GM19324 (cell line): ENCODE results near the gene TRMT6.

Experiments
- ATAC-seq: cut with Tn5 transposase; IDR thresholded peaks from one replicate; pipeline ENCODE4 v1.9.1; 2021; ENCODE audit warnings: mild to moderate bottlenecking, moderate library complexity; ENCODE audit not compliant: unreplicated experiment, low FRiP score

Gene TRMT6

GRCh38 chr20:5950271-5951031 is at the start of gene TRMT6, which contains the start of gene MCM8:
Gene TRMT6 (minus strand): TSS chr20:5950533. CDS start chr20:5950405, 128 bp downstream.
Gene MCM8 (plus strand): TSS chr20:5950652. CDS start chr20:5952016, 1,364 bp downstream.
- peak; percentile 99 for ATAC-seq

GRCh38 chr20:5999783-6000182 is 49.5 kb upstream of the TRMT6 start:
- ATAC-seq, result no peak

DNA sequence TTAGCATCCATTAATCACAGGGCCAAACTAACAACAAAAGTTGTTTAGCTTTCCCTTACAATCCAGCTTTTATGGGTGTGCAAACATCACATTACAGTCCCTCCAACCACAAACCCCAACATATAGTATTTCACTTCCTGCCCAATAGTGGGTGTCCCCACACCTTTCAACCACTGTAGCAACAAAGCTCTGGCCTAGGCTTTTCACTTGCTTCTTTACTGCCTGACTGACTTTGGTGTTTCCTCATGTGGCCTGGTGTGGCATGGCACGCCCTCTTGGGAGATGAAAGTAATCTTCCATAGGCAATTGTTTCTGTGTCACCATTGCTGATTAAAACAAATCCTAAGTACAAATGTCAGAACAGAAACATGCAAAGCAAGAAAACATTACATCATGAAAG is 46.4 kb upstream of the TRMT6 start:
- ATAC-seq, result peak; percentile 75

DNA sequence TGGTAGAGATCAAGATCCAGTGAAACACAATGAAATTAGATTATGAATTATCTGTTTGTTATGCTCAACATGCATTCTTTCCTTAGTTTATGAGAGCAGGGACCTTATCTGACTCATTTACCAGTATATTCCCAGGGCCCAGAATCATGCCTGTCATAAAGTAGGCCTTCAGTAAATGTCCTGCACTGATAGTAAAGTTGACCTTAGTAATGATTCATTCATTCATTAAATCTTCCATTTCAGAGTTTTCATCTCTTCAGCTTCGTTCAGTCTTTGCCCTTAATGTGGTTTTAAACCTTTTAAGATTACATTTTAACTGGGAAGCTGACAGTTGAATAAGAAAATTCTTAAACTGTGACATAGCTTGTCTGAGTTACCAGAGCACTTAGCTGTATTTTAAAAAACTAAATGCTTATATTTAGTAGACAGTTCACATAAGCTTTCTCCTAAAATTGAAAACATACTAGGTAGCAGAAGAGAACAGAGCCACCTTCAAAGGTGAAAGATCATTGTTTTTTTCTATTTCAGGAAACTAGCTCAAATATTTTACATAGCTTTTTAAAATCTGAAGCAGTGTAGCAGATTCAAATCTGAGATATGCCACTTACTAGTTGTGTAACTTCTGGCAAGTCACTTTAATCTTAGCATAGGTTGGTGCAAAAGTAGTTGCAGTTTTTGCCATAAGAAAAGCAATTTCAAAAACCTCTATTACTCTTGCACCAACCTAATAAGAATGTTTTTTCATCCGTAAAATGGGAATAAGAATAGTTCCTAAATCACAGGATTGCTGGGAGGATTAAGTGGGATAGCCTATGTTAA is 41.5 kb upstream of the TRMT6 start:
- no peak for ATAC-seq

GRCh38 chr20:5990946-5991345 is 40.6 kb upstream of the TRMT6 start:
- no peak for ATAC-seq

DNA sequence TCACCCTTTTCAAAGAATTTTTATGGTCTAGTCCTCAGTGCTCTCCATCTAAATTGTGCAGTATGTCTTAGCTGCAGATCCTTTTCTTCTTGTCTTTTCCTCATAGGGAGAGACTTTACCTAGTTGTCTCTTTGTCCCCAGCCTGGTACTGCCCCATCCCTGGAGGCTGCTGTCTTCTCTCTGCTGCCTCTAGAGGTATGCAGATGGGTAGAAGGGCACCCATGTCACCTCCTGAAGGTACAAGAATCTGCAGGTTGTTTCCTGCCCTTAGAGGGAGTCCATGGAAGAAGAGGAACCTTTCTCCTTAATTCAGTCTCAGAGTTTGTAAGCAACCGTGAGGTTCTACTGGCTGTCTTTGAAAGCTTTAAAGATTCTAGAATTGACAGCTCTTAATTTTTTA is 39.2 kb upstream of the TRMT6 start:
- ATAC-seq, result no peak

DNA sequence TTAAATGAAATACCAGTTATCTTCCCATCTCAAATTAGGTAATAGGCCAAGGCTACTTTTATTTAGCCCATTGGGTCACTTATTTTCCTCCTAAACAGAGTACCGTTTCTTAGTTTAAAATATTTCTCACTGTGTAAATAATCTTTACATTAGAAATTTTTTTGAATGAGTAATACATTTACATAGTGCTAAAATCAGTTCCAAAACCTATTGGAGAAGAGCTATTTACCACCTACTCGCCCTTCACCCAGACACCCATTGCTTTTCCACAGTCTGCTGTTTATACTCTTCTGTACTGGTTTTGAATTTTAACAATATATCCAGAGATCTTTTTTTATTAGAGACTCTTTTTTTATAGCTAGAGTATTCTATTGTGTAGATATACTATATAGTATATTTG is 37.0 kb upstream of the TRMT6 start:
- ATAC-seq, result no peak

GRCh38 chr20:5980720-5981538 is 30.6 kb upstream of the TRMT6 start:
- no peak for ATAC-seq

DNA sequence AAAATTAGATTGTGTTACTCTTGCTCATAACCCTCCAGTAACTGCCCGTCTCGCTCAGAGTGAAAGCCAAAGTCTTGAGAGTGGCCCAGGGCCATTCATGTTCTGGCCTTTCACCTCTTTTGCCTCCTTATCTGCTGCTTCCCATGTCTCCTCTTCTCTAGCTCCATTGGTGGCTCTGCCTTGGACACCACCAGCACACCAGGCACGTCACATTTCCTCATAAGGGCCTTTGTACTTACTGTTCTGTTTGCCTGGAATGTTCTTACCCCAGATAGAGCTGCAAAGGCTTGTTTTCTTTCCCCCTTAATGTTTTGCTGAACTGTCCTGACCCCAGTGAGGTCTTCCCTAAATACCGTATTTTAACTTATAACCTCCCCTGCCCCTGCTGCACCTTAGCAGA is 29.5 kb upstream of the TRMT6 start:
- ATAC-seq, result no peak

GRCh38 chr20:5977975-5978374 is 27.6 kb upstream of the TRMT6 start:
- no peak for ATAC-seq

DNA sequence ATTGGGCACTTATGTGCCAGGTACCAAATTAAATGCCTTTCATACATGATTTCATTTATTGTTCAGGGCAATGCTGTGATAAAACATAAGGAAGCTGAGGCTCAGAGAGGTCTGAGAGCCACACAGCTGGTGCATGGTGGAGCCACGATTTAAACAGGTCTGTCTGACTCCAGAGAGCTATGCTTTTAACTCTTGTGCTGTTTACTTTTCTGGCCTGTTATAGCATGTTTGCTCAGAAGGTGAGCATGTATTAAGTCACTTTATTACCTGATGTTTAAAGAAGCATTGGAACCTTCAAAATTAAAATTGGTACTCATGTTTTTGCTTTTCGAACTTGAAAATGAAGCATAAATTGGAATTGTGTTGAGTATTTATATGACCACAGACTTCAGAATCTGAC is 26.9 kb upstream of the TRMT6 start:
- no peak for ATAC-seq

DNA sequence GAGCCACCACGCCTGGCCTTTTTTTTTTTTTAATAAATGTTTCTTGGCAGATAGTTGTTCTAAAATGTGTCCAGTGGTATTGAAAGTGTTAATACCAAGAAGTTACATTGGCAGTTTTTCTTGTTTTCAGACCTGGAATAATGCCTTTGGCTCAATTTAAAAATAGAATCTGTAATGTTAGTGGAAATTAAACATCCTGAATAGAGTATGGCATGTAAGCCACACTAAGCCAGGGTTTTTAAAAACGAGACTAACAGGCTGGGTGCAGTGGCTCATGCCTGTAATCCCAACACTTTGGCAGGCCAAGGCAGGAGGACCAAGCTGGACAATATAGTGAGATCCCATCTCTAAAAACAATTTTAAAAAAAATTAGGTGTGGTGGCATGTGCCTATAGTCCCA is 25.4 kb upstream of the TRMT6 start:
- ATAC-seq, result no peak

- no peak for ATAC-seq
Measured at GRCh38 chr20:5974531-5974930, 24.2 kb upstream of the TRMT6 start.

GRCh38 chr20:5973971-5974370 is 23.6 kb upstream of the TRMT6 start:
- ATAC-seq, result no peak

DNA sequence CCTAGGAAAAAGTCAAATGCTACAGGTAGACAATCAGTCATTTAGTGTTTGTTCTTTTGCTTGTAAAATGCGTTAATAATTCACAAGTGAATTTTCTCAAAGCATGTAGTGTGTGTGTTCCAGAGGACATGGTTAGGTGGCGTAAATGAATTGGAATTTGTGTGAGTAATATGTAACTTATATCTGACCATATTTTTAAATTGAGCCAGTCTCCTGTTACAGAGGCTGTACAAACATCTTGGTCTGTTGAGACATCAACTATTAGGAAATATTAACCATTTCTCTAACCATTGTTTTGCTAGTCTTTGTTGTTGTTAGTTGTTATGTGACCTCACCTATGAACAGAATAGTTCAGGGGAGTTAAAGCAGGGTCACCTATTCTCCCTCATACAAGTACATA is 22.8 kb upstream of the TRMT6 start:
- no peak for ATAC-seq

GRCh38 chr20:5971203-5971602 is 20.9 kb upstream of the TRMT6 start:
- ATAC-seq, result no peak

- ATAC-seq, result no peak
Measured at GRCh38 chr20:5970381-5970780, 20.0 kb upstream of the TRMT6 start.

GRCh38 chr20:5969940-5970339 is 19.6 kb upstream of the TRMT6 start:
- ATAC-seq, result no peak

DNA sequence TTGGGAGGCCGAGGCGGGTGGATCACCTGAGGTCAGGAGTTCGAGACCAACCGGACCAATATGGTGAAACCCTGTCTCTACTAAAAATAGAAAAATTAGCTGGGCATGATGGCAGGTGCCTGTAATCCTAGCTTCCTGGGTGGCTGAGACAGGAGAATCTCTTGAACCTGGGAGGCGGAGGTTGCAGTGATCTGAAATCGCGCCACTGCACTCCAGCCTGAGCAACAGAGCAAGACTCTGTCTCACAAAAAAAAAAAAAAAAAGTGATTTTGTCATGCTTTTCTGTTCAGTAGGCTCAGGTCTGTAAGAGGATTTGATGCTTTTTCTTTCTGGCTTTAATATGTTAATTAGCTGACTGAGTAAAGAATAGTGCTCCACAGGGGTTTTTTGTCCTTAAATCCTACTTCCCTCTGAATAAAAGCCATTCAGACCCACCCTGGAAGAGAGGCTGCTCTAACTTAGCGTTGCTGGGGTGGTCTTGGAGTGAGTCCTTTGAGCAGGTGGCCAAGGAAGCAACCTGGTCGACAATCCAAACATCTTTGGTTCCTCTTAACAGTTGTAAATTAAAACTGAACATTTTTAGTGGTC is 19.1 kb upstream of the TRMT6 start:
- ATAC-seq, result no peak

DNA sequence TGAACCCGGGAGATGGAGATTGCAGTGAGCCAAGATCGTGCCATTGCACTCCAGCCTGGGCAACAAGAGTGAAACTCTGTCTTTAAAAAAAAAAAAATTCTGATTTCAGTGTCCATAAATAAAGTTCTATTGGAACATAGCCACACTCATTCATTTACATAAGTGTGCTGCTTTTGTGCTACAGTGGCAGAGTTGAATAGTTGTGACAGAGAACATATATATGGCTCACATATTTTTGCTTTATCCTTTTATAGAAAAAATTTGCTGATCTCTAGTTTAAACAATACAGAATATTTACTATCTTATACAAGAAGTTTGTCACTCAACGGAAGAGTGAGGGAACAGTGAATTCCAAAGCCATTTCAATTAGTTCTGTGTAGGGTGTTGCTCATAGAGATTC is 18.1 kb upstream of the TRMT6 start:
- no peak for ATAC-seq

GRCh38 chr20:5967469-5967868 is 17.1 kb upstream of the TRMT6 start:
- ATAC-seq, result no peak
